GM18520 (cell line): ENCODE results near the gene TRIM5.
A peak's percentile ranks its signal among the peaks of the same experiment; 100 is the strongest.
"Not testable (repeated sequence)": the region's sequence is repeated elsewhere in the genome, so short reads cannot be mapped to it uniquely, and the experiment has no call there.

Experiments
- ATAC-seq: cut with Tn5 transposase; IDR thresholded peaks from one replicate; pipeline ENCODE4 v1.9.1; 2021; ENCODE audit not compliant: unreplicated experiment

The TRIM5 gene

DNA sequence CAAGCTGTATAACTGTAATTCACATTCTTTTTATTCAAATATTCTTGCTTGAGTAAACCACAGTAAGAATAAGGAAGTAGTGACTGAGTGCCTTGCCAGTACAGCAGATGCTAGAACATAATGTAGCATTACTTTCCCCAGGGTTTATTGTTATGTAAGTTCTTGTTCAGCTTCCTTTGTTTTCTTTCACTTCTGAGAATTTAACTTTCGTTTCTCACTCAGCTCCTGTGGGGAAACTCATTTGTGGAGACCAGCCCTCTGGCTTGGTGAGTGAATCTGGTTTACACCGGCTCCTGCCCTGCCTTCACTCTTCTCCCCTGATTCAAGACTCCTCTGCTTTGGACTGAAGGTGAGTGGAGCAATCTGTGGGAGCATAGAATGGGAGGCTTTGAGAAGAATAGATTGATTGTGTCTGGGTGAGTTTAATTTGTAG lies 4.7 kb upstream of the TRIM5 start, which contains the start of gene TRIM22:
Gene TRIM22, plus strand, starts transcription at position 240 of the 433 bp plus-strand sequence. CDS start 6,443 bp downstream, outside the sequence.
- ATAC-seq: peak; percentile 83

GRCh38 chr11:5688482-5688881 lies 3.6 kb upstream of the TRIM5 start:
- no peak for ATAC-seq

DNA sequence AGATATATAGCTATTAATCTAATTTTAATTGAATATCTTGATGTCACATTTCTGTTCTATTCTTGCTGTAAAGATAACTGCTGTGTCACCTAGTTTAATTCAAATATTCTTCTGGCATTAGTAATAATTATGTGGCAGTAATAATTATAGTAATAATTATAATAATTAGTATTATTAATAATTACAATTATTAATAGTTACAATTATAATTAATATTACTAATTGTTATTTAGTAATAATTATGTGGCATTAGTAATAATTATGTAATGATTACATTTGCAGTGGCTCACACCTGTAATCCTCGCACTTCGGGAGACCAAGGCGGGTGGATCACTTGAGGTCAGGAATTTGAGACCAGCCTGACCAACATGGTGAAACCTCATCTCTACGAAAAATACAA lies 1.6 kb upstream of the TRIM5 start:
- no peak for ATAC-seq

GRCh38 chr11:5684036-5684645 lies 733 bp downstream of the TRIM5 start:
- no peak for ATAC-seq

GRCh38 chr11:5683620-5684019 lies 1.3 kb downstream of the TRIM5 start:
- ATAC-seq: not testable (repeated sequence)

- ATAC-seq: not testable (repeated sequence)
Observed at GRCh38 chr11:5682890-5683441, 1.9 kb downstream of the TRIM5 start.

GRCh38 chr11:5679811-5680210 lies 5.1 kb downstream of the TRIM5 start:
- no peak for ATAC-seq

- ATAC-seq: no peak
Observed at GRCh38 chr11:5674391-5674790, 10.5 kb downstream of the TRIM5 start.

GRCh38 chr11:5671831-5672230 lies 13.0 kb downstream of the TRIM5 start:
- ATAC-seq: no peak

DNA sequence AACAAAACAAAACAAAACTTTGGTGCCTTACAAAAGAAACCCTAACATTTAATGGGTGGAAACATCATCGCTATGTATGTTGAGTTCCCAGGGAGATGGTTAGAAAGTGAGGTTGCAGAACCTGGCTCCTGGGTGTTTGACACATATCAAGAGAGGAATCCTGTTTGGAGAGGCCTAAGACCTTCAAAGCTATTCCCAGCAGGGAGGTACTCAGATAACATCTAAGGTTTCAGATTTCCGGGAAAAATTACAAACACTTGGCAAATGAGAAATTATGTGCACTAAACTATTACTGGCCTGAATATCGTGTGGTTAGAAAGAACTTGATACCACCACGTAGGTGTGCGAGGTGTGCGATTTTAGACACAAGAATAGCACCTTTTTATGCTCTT lies 18.5 kb downstream of the TRIM5 start:
- ATAC-seq: no peak

DNA sequence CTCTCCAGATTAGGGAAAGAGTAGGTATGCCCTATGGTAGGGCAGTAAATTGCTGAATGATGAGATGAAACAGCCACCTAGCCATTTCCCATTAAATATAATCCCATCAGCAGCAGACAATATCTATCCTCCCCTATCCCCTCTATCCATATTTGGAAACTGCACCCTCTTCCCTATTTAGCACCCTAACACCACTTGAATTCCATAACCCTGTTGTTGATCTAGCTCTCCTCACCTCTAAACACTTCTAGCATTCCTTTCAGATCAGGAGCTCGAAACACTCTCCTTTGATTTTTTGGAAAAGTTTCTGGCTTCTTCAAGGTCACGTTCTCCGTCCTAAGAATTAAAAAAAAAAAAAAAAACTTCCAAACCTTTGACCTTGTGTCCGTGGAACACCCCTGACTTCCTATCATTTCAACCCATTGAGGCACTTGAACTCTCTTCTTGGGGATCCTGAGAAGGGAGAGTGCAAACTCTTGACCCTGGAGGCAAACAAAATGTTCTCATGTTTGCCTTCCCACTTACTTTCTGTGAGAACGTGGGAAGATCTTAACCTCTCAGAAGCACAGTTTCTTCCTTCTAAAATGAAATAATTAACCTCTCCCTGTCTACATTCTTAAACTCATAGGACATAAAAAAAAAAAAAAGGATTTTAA lies 19.0 kb downstream of the TRIM5 start:
- no peak for ATAC-seq

DNA sequence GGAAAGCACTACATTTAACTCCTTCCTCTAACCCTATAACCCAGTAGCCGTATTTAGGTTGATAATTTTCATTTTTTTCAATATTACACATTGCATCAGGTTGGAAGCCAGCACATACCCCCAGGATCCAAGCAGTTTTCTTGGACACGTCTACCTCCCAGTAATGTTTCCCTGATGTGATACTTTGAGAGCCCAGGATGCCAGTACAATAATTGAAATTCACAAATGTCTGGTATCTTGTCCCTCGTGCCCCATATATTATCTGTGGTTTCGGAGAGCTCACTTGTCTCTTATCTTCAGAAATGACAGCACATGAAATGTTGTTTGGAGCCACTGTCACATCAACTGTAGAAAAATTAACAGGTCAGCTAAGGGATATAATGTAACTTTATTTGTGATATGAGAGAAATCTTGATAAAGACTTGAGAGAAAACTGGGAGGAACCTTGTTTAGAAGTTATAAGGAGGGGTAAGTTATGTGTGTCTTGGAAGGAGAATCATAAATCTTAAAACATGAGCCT lies 19.8 kb downstream of the TRIM5 start:
- no peak for ATAC-seq

DNA sequence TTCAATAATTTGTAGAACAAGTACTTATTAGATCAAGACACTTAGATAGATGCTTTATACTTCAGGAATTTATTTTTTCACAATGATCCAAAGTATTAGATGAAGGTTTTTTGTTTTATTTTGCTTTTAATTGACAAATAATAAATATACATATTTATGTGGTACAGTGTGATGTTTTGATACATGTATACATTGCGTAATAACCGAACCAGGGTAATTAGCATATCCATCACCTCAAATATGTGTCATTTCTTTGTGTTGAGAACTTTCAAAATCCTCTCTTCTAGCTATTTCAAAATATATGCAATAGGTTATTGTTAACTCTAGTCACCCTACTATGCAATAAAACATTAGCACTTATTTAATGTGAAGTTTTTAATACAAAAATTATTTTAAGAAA lies 21.4 kb downstream of the TRIM5 start:
- no peak for ATAC-seq

GRCh38 chr11:5658318-5658717 lies 26.6 kb downstream of the TRIM5 start:
- ATAC-seq: no peak

DNA sequence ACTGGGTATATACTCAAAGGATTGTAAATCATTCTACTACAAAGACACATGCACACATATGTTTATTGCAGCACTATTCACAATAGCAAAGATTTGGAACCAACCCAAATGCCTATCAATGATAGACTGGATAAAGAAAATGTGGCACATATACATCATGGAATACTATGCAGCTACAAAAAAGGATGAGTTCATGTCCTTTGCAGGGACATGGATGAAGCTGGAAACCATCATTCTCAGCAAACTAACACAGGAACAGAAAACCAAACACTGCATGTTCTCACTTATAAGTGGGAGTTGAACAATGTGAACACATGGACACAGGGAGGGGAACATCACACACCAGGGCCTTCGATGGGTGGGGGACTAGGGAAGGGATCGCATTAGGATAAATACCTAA lies 27.9 kb downstream of the TRIM5 start:
- not testable (repeated sequence) for ATAC-seq

DNA sequence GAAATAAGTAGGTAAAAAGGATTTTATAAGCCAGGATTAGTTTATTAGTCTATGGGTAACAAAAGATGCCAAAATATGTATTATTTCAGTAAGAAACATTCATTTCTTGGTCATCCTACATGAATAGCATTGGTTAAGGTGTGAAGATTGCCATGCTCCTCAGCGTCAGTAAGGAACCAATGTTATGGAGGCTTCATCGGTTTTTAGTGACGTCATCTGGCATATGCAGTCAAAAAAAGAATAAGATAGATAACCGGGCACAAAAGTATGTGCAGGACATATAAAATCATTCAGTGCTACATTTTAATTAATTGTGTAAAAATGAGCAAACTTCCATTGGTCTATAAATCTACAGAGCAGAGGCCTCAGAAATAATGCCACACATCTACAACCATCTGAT lies 29.4 kb downstream of the TRIM5 start:
- no peak for ATAC-seq

GRCh38 chr11:5646139-5646538 lies 38.7 kb downstream of the TRIM5 start:
- no peak for ATAC-seq

DNA sequence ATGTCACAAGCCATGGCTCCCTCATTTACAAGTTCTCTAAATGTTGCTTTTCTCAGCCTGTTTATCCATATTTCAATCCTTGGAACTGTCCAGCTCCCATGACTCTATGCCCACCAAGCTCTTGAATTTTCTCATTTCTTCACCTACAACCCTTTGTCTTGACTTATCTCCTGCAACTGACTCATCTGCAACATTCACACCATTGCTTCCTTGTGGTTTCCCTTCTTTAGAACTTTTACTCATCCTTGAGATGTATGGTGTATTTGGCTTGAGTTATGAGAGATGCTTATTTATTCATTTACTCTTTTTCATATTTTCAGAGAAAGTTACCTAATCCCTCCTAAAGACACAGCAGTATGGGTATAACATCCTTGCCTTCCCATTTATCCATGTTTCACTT lies 41.3 kb downstream of the TRIM5 start:
- no peak for ATAC-seq

GRCh38 chr11:5639953-5640352 lies 44.9 kb downstream of the TRIM5 start:
- ATAC-seq: no peak

- ATAC-seq: peak; percentile 92
Observed at GRCh38 chr11:5631969-5632635, 52.8 kb downstream of the TRIM5 start.

DNA sequence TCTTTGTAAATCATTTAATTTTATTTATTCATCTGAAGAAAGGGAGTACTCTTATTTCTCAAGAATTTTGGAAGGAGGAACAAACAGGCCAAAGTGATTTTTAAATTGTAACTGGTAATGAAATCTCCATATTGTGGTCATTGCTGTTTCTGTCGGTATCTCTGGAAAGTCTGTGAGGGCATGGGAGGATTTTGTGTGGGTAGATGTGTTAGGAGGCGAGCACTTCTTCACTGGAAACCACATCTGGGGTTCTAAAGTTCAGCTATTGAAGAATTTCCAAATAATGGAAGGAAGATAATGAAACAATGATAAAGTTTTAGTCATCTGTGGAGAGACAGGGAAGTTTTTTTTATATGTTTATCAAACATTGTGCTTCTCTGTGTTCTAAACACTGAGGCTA lies 53.5 kb downstream of the TRIM5 start:
- ATAC-seq: peak; percentile 7

- no peak for ATAC-seq
Observed at GRCh38 chr11:5626196-5626595, 58.7 kb downstream of the TRIM5 start.
